HepG2 (cell line): ENCODE results near the gene PLB1. TPM values are rescaled to one million over a fixed set of nuclear protein-coding genes. Genes with fewer than 3 reads are reported as not detected.

Experiments used
- CREM ChIP-seq, 2 experiments: sonication (generic) in 1 of 2; formaldehyde crosslinking in 1 of 2; IDR thresholded peaks; 2 replicates each; pipeline versions ENCODE4 v1.4.0 to v1.6.1; 2016 to 2020; ENCODE audit warnings: antibody characterized with exemption in 1 of 2, mild to moderate bottlenecking in 1 of 2, missing genetic modification reagents in 1 of 2
- DBP ChIP-seq: sonication (generic); formaldehyde crosslinking; IDR thresholded peaks from 2 replicates; pipeline ENCODE4 v1.4.0; 2020; ENCODE audit warnings: missing genetic modification reagents; ENCODE audit errors: not compliant biosample characterization
- EED ChIP-seq: sonication (generic); formaldehyde crosslinking; IDR thresholded peaks from 2 replicates; pipeline ENCODE4 v1.5.0; 2020; ENCODE audit warnings: mild to moderate bottlenecking, missing genetic modification reagents
- MTERF4 ChIP-seq: sonication (generic); formaldehyde crosslinking; IDR thresholded peaks from 2 replicates; pipeline ENCODE4 v1.8.0; 2023; ENCODE audit warnings: mild to moderate bottlenecking, missing genetic modification reagents
- SNAPC4 ChIP-seq: sonication (generic); formaldehyde crosslinking; IDR thresholded peaks from 2 replicates; pipeline ENCODE4 v1.4.0; 2020; ENCODE audit warnings: mild to moderate bottlenecking, missing genetic modification reagents
- ZNF564 ChIP-seq: sonication (generic); formaldehyde crosslinking; IDR thresholded peaks from 2 replicates; pipeline ENCODE4 v1.8.1; 2023; ENCODE audit warnings: mild to moderate bottlenecking, missing genetic modification reagents
- polyA plus RNA-seq, 8 experiments: library from polyadenylated mRNA; depleted of rRNA in 3 of 8; stranded (reverse) in 7 of 8; unstranded in 1 of 8; fragments of >200 nt; fragmentation: Illumina TruSeq in 4 of 8; extraction: Trizol in 4 of 8; gene quantifications; 2 replicates each; pipeline versions ENCODE4 v1.2.1 to v1.2.3, GENCODE V29; 2011 to 2016; ENCODE audit warnings: low read depth in 4 of 8, missing spikeins in 1 of 8, mixed read lengths in 1 of 8; ENCODE audit not compliant: insufficient read depth in 1 of 8
- total RNA-seq, 5 experiments: library from RNA; depleted of rRNA; stranded (reverse); fragments of >200 nt; fragmentation: Illumina TruSeq; extraction: Trizol; gene quantifications; 2 replicates each; pipeline ENCODE4 v1.2.3, GENCODE V29; 2016; ENCODE audit warnings: low read depth in 1 of 5

The PLB1 gene
- total and polyA plus RNA-seq, 2 of the 13 experiments (the other 11 are each of a cell fraction or from before 2014, with no cell fraction given) = 0.20 to 1.8 TPM

- no peak for TF ChIP-seq SNAPC4 (CRISPR knock-in tag)
- TF ChIP-seq MTERF4 (CRISPR knock-in tag) = no peak
- TF ChIP-seq CREM (IDR thresholded peaks at IDR 0.05) = no peak
- TF ChIP-seq CREM (CRISPR knock-in tag; IDR thresholded peaks at IDR 0.05) = no peak
- TF ChIP-seq ZNF564 = no peak
- TF ChIP-seq EED = no peak
- TF ChIP-seq DBP (CRISPR knock-in tag) = no peak
Measured at GRCh38 chr2:28488858-28489575, 6.8 kb upstream of the PLB1 start (continued).
